ENCODE results near the gene ARHGAP23. TPM values are rescaled to one million over a fixed set of nuclear protein-coding genes. Genes with fewer than 3 reads are reported as not detected.

ARHGAP23 gene
- total and polyA plus RNA-seq, 2 donors (not counting 3 experiments of a cell fraction or from before 2014, with no cell fraction given), result 25.4 to 190 TPM

GRCh38 chr17:38419508-38419981 lies 8.7 kb upstream of the ARHGAP23 start:
- Histone ChIP-seq H3K9me1 (replicated peaks; ENCODE audit: control insufficient read depth, extremely low read depth, insufficient read depth, low read length) (no peaks in the 10 kb centered on the region), H3K79me2 (ENCODE audit: control insufficient read depth, insufficient read depth, low read length) (no peaks in the 10 kb centered on the region), H2AFZ (ENCODE audit: low read depth, low read length) (no peak overlapping the region), H3K27ac (ENCODE audit: insufficient read depth, low read depth, low read length) (no peak overlapping the region), H3K9ac (replicated peaks; ENCODE audit: extremely low read depth, insufficient read depth, low read length) (no peak overlapping the region), H3K36me3 (ENCODE audit: control insufficient read depth in 2 of 2, extremely low read depth in 1 of 2, insufficient read depth in 2 of 2, low read length in 2 of 2) (no peaks in the 10 kb centered on the region), H3K9me3 (replicated peaks; ENCODE audit: control insufficient read depth, insufficient read depth, low read length) (no peaks in the 10 kb centered on the region), H3K4me3 (replicated peaks in 1 of 3; ENCODE audit: insufficient read depth in 1 of 3, low read depth in 1 of 3, low read length in 3 of 3) (no peak overlapping the region), H3K4me2 (ENCODE audit: insufficient read depth, low read length) (no peak overlapping the region), H3K4me1 (ENCODE audit: control insufficient read depth, extremely low read depth, insufficient read depth, low read length) (peaks cover 10% of the 10 kb centered on the region), H4K20me1 (replicated peaks; ENCODE audit: control insufficient read depth, extremely low read depth, insufficient read depth, low read length) (no peaks in the 10 kb centered on the region), H3K27me3 (ENCODE audit: control insufficient read depth in 2 of 2, insufficient read depth in 2 of 2, low read length in 2 of 2) (peaks cover 20 to 22% of the 10 kb centered on the region in 2 experiments)
- CTCF ChIA-PET, result interaction anchor here (0.8 to 9.7 kb wide), 3 partner anchors 65 to 118 kb away, joined by 3 to 96 read pairs (median 3); no protein-coding TSS in a partner anchor
- intact Hi-C loops (cut with micrococcal nuclease), result no loop called here
- no peak for DNase-seq (ENCODE audit: low read depth, low spot score)
- no peak for FAIRE-seq
- POLR2A ChIA-PET, result no interaction called here
- dilution Hi-C loops (cut with MboI; ENCODE audit: extremely low pct_ligation_motif_present, low sequenced_read_pairs), result no loop called here
- TF ChIP-seq MAX (IDR thresholded peaks at IDR 0.05; ENCODE audit: insufficient read depth, insufficient read length), result no peak
- TF ChIP-seq POLR2A (IDR thresholded peaks at IDR 0.05; ENCODE audit: low read depth, low read length), result no peak
- no peak for TF ChIP-seq GATA2 (IDR thresholded peaks at IDR 0.05; ENCODE audit: insufficient read depth, insufficient read length, low read depth, low read length)
- TF ChIP-seq EZH2 (IDR thresholded peaks at IDR 0.05; ENCODE audit: borderline replicate concordance, low read depth, low read length, severe bottlenecking), result peak; percentile 11
- TF ChIP-seq JUN (IDR thresholded peaks at IDR 0.05; ENCODE audit: borderline replicate concordance, insufficient read depth, insufficient read length, low read depth), result no peak
- no peak for TF ChIP-seq POLR2AphosphoS5 (IDR thresholded peaks at IDR 0.05; ENCODE audit: insufficient read depth, low read depth, low read length)
- BruUV-seq (replicated peaks), result no TSS peak

GRCh38 chr17:38420518-38420917 lies 7.7 kb upstream of the ARHGAP23 start:
- Histone ChIP-seq H3K4me3 (replicated peaks in 1 of 3; ENCODE audit: insufficient read depth in 1 of 3, low read depth in 1 of 3, low read length in 3 of 3) (no peak overlapping the region), H3K9ac (replicated peaks; ENCODE audit: extremely low read depth, insufficient read depth, low read length) (no peak overlapping the region), H3K79me2 (ENCODE audit: control insufficient read depth, insufficient read depth, low read length) (no peaks in the 10 kb centered on the region), H3K4me1 (ENCODE audit: control insufficient read depth, extremely low read depth, insufficient read depth, low read length) (peaks cover 20% of the 10 kb centered on the region), H3K36me3 (ENCODE audit: control insufficient read depth in 2 of 2, extremely low read depth in 1 of 2, insufficient read depth in 2 of 2, low read length in 2 of 2) (no peaks in the 10 kb centered on the region), H3K4me2 (ENCODE audit: insufficient read depth, low read length) (no peak overlapping the region), H4K20me1 (replicated peaks; ENCODE audit: control insufficient read depth, extremely low read depth, insufficient read depth, low read length) (no peaks in the 10 kb centered on the region), H2AFZ (ENCODE audit: low read depth, low read length) (no peak overlapping the region), H3K9me3 (replicated peaks; ENCODE audit: control insufficient read depth, insufficient read depth, low read length) (no peaks in the 10 kb centered on the region), H3K27ac (ENCODE audit: insufficient read depth, low read depth, low read length) (no peak overlapping the region), H3K27me3 (ENCODE audit: control insufficient read depth in 2 of 2, insufficient read depth in 2 of 2, low read length in 2 of 2) (peaks cover 20 to 22% of the 10 kb centered on the region in 2 experiments), H3K9me1 (replicated peaks; ENCODE audit: control insufficient read depth, extremely low read depth, insufficient read depth, low read length) (no peaks in the 10 kb centered on the region)
- dilution Hi-C loops (cut with MboI; ENCODE audit: extremely low pct_ligation_motif_present, low sequenced_read_pairs) (no loop called here), intact Hi-C loops (cut with micrococcal nuclease) (loop anchor here (1.0 kb wide), 1 partner anchor 164 kb away; no protein-coding TSS in a partner anchor)
- TF ChIP-seq EZH2 (IDR thresholded peaks at IDR 0.05; ENCODE audit: borderline replicate concordance, low read depth, low read length, severe bottlenecking) (no peak), POLR2A (IDR thresholded peaks at IDR 0.05; ENCODE audit: low read depth, low read length) (no peak), MYC (IDR thresholded peaks at IDR 0.05; ENCODE audit: low read depth, low read length) (no peak), GATA2 (IDR thresholded peaks at IDR 0.05; ENCODE audit: insufficient read depth, insufficient read length, low read depth, low read length) (no peak), FOS (IDR thresholded peaks at IDR 0.05; ENCODE audit: borderline replicate concordance, insufficient read depth, low read length) (no peak), CTCF (IDR thresholded peaks at IDR 0.05; ENCODE audit: extremely low read depth in 1 of 2, insufficient read depth in 1 of 2, low read depth in 1 of 2, low read length in 2 of 2) (no peak), JUN (IDR thresholded peaks at IDR 0.05; ENCODE audit: borderline replicate concordance, insufficient read depth, insufficient read length, low read depth) (no peak), POLR2AphosphoS5 (IDR thresholded peaks at IDR 0.05; ENCODE audit: insufficient read depth, low read depth, low read length) (no peak), MAX (IDR thresholded peaks at IDR 0.05; ENCODE audit: insufficient read depth, insufficient read length) (no peak)
- BruUV-seq (replicated peaks), result no TSS peak
- FAIRE-seq (no peak), DNase-seq (ENCODE audit: low read depth, low spot score) (no peak)
- CTCF ChIA-PET, result interaction anchor here (1.4 to 9.7 kb wide), 4 partner anchors 66 to 164 kb away, joined by 3 to 96 read pairs (median 20); no protein-coding TSS in a partner anchor
- POLR2A ChIA-PET, result no interaction called here
